ENCODE data around the gene RTP5. TPM values are rescaled to one million over a fixed set of nuclear protein-coding genes. Genes with fewer than 3 reads are reported as not detected.

The RTP5 gene
- total RNA-seq, 1 experiment from 2014 or later, result not detected

GRCh38 chr2:241837197-241837965, 32.1 kb upstream of the RTP5 start:
- CTCF ChIA-PET, result interaction anchor here (0.6 kb wide), 1 partner anchor 13 kb away, joined by 3 read pairs; no protein-coding TSS in a partner anchor
- POLR2A ChIA-PET, result no interaction called here
- Mint-ChIP-seq H3K4me1 (ENCODE audit: low read depth, unreplicated experiment) (no peaks in the 10 kb centered on the region), H3K27me3 (ENCODE audit: insufficient read depth, unreplicated experiment) (no peaks in the 10 kb centered on the region), H3K36me3 (ENCODE audit: insufficient read depth, unreplicated experiment) (no peaks in the 10 kb centered on the region), H3K9me3 (ENCODE audit: unreplicated experiment) (no peaks in the 10 kb centered on the region), H3K4me3 (ENCODE audit: unreplicated experiment) (no peak overlapping the region), H3K27ac (ENCODE audit: unreplicated experiment) (no peak overlapping the region)
- Histone ChIP-seq H3K36me3 (ENCODE audit: control insufficient read depth, insufficient read depth, low read length) (no peaks in the 10 kb centered on the region), H3K27me3 (replicated peaks; ENCODE audit: control insufficient read depth, insufficient read depth, low read length) (no peaks in the 10 kb centered on the region), H3K4me3 (ENCODE audit: low read depth, low read length) (no peak overlapping the region), H3K9me3 (no peaks in the 10 kb centered on the region; the same call in 1 of the 2 replicates), H3K4me1 (no peaks in the 10 kb centered on the region)
- TF ChIP-seq CTCF (IDR thresholded peaks at IDR 0.05; ENCODE audit: insufficient read depth in 1 of 2, low read depth in 1 of 2, low read length in 1 of 2, severe bottlenecking in 1 of 2, unreplicated experiment in 1 of 2), result no peak
- intact Hi-C loops (cut with micrococcal nuclease; ENCODE audit: unreplicated experiment), result no loop called here
- no TSS peak for BruUV-seq (replicated peaks)
- DNase-seq, result no peak

- intact Hi-C loops (cut with micrococcal nuclease; ENCODE audit: unreplicated experiment), result no loop called here
- Histone ChIP-seq H3K27me3 (replicated peaks; ENCODE audit: control insufficient read depth, insufficient read depth, low read length) (no peaks in the 10 kb centered on the region), H3K4me1 (peaks cover 5% of the 10 kb centered on the region; the same call in 1 of the 2 replicates), H3K4me3 (ENCODE audit: low read depth, low read length) (no peak overlapping the region), H3K9me3 (no peaks in the 10 kb centered on the region; the same call in 1 of the 2 replicates), H3K36me3 (ENCODE audit: control insufficient read depth, insufficient read depth, low read length) (no peaks in the 10 kb centered on the region)
- DNase-seq, result no peak
- H3K9me3 Mint-ChIP-seq (ENCODE audit: unreplicated experiment), result no peaks in the 10 kb centered on the region
- ChIA-PET POLR2A (no interaction called here), CTCF (interaction anchor here (1.4 kb wide), 1 partner anchor 9 kb away, joined by 3 read pairs; no protein-coding TSS in a partner anchor)
- H3K4me3 Mint-ChIP-seq (ENCODE audit: unreplicated experiment), result no peak overlapping the region
- H3K4me1 Mint-ChIP-seq (ENCODE audit: low read depth, unreplicated experiment), result no peaks in the 10 kb centered on the region
- H3K27ac Mint-ChIP-seq (ENCODE audit: unreplicated experiment), result no peak overlapping the region
- TF ChIP-seq CTCF (IDR thresholded peaks at IDR 0.05; ENCODE audit: insufficient read depth in 1 of 2, low read depth in 1 of 2, low read length in 1 of 2, severe bottlenecking in 1 of 2, unreplicated experiment in 1 of 2), result no peak
- no peaks in the 10 kb centered on the region for H3K27me3 Mint-ChIP-seq (ENCODE audit: insufficient read depth, unreplicated experiment)
- no peaks in the 10 kb centered on the region for H3K36me3 Mint-ChIP-seq (ENCODE audit: insufficient read depth, unreplicated experiment)
- BruUV-seq (replicated peaks), result no TSS peak
Observed at GRCh38 chr2:241841181-241842066, 28.1 kb upstream of the RTP5 start.

GRCh38 chr2:241842067-241842415, 27.5 kb upstream of the RTP5 start:
- CTCF ChIA-PET, result no interaction called here
- intact Hi-C loops (cut with micrococcal nuclease; ENCODE audit: unreplicated experiment), result no loop called here
- Mint-ChIP-seq H3K27ac (ENCODE audit: unreplicated experiment) (no peak overlapping the region), H3K4me1 (ENCODE audit: low read depth, unreplicated experiment) (no peaks in the 10 kb centered on the region), H3K4me3 (ENCODE audit: unreplicated experiment) (no peak overlapping the region), H3K27me3 (ENCODE audit: insufficient read depth, unreplicated experiment) (no peaks in the 10 kb centered on the region), H3K9me3 (ENCODE audit: unreplicated experiment) (no peaks in the 10 kb centered on the region), H3K36me3 (ENCODE audit: insufficient read depth, unreplicated experiment) (no peaks in the 10 kb centered on the region)
- TF ChIP-seq CTCF (IDR thresholded peaks at IDR 0.05; ENCODE audit: insufficient read depth in 1 of 2, low read depth in 1 of 2, low read length in 1 of 2, severe bottlenecking in 1 of 2, unreplicated experiment in 1 of 2), result no peak
- POLR2A ChIA-PET, result no interaction called here
- BruUV-seq (replicated peaks), result no TSS peak
- Histone ChIP-seq H3K27me3 (replicated peaks; ENCODE audit: control insufficient read depth, insufficient read depth, low read length) (no peaks in the 10 kb centered on the region), H3K36me3 (ENCODE audit: control insufficient read depth, insufficient read depth, low read length) (no peaks in the 10 kb centered on the region), H3K9me3 (no peaks in the 10 kb centered on the region), H3K4me3 (ENCODE audit: low read depth, low read length) (no peak overlapping the region), H3K4me1 (peaks cover 5% of the 10 kb centered on the region; the same call in 1 of the 2 replicates)
- no peak for DNase-seq
